Activated CD8-positive, alpha-beta memory T cell treated with anti-CD3 and anti-CD28 coated beads, Interleukin-2, amount 50 U/mL, for 1 hour (primary cell): ENCODE results near the gene ARF5.

Experiments
- DNase-seq: peaks from one replicate; pipeline ENCODE4 v3.0.0-alpha.2; 2020; ENCODE audit errors: extremely low read depth

Gene ARF5

GRCh38 chr7:127588697-127589482, 679 bp downstream of the ARF5 start:
- DNase-seq = no peak

DNA sequence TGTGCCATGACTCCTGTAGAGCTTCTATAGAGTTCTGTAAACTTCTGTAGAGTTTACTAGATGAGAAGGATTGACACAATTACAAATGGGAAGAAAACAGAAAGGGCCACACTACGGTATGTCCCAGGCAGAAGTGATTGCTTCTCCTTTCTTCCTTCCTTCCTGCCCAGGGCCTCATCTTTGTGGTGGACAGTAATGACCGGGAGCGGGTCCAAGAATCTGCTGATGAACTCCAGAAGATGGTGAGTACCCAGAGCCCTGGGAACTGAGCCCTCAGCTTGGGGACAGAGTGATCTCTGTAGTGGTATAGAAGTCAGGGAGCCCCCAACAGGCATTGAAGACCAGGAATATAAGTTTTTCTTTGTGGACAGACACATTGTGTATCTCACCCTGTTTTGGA, 1.7 kb downstream of the ARF5 start:
- no peak for DNase-seq

GRCh38 chr7:127591189-127591588, 3.0 kb downstream of the ARF5 start:
- DNase-seq = no peak

DNA sequence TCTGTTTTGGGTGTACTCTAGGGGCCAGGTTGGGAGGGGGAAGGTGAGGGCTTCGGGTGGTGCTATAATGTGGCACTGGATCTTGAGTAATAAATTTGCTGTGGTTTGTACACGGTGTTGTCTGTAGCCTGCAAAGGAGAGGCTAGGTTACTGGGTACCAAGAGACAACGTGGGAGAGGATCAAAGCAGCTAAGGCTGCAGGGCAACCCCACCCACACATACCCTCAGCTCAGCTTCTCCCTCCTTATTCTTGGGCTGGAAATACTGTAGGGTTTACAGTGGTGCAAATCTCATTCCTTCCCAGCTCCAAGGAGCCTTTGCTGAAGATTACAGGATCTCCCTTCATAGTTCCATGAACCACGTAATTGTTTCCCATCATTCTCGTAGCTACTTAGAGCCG, 3.4 kb downstream of the ARF5 start:
- DNase-seq = no peak

DNA sequence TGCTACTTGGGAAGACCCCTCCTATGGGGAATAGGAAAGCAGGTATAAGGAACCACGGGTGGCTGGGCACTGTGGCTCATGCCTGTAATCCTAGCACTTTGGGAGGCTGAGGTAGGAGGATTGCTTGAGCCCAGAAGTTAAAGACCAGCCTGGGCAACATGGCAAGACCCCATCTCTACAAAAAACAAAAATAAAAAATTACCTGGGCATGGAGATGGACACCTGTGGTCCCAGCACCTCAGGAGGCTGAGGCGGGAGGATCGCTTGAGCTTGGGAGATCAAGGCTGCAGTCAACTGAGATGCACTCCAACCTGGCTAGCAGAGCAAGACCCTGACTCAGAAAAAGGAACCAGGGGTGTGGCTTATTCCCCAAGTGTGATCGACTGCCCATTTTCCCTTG, 4.3 kb downstream of the ARF5 start:
- DNase-seq = no peak

DNA sequence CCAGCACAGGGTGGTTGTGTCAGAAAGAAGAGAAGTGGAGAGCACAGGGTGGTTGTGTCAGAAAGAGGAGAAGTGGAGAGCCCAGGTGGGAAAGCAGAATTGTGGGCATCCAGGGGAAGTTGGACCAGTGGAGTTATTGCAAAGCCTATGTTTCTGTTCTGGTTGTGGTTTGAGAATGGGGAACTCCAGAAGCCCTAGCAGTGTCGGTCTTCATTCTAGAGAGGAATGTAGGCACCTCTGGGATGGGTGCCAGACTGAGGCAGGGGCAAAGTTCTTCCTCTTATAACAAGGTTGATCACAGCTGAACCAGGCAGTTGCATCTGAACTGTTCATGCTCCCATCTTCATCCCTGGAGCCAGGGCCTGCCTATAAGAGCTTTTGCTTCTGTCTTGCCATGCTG, 6.3 kb downstream of the ARF5 start:
- no peak for DNase-seq

- no peak for DNase-seq
Measured at GRCh38 chr7:127595737-127596136, 7.5 kb downstream of the ARF5 start.

GRCh38 chr7:127598318-127598717, 10.1 kb downstream of the ARF5 start:
- no peak for DNase-seq

DNA sequence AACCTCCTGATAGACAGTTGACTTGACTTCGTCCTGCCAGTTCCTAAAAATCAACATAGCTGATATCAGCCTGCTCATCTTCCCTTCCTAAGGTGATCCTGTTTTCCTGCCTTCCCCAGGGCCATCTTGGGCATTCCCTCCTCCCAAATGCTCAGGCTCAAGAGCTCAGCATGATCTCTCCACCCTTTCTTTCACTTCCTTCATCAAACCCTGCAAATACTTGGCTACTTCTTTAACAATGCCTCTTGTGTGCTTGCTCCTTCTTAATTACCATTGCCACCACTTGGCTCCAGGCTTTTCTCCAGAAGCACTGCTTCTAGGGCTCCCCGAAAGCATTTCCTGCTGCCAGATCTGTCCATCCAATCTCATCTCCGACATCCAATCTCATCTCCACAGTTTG, 12.7 kb downstream of the ARF5 start:
- no peak for DNase-seq

GRCh38 chr7:127608446-127608845, 20.2 kb downstream of the ARF5 start:
- no peak for DNase-seq

GRCh38 chr7:127609297-127609696, 21.1 kb downstream of the ARF5 start:
- no peak for DNase-seq

- no peak for DNase-seq
Measured at GRCh38 chr7:127612263-127612662, 24.1 kb downstream of the ARF5 start.

- no peak for DNase-seq
Measured at GRCh38 chr7:127616724-127617123, 28.5 kb downstream of the ARF5 start.

DNA sequence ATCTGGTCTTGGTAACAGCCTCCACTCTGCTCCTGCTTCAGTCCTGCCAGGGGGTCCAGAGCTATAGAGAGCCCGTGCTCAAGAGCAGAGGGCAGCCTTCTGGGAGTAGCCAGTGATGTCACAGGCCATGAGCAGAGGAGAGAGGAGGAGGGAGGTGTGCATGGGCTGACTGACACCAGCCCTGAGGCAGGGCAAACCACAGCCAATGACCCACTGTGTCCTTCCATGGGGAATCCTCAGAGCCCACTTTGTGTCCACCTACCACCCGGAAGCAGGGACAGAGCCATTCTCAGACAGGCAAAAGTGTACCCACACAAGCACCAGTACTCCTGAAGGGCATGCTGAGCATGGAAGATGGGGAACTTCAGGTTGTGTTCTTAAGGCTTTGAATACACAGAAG, 29.8 kb downstream of the ARF5 start, which contains the start of gene PAX4:
Gene PAX4 (minus strand): TSS at position 101 of the 400 bp plus-strand sequence. CDS start 2,214 bp downstream, outside the sequence.
- no peak for DNase-seq

GRCh38 chr7:127618775-127619174, 30.6 kb downstream of the ARF5 start:
- no peak for DNase-seq

GRCh38 chr7:127619681-127620405, 31.6 kb downstream of the ARF5 start:
- no peak for DNase-seq

- DNase-seq = no peak
Measured at GRCh38 chr7:127620406-127621233, 32.4 kb downstream of the ARF5 start.

- no peak for DNase-seq
Measured at GRCh38 chr7:127625331-127625730, 37.1 kb downstream of the ARF5 start.

- DNase-seq = no peak
Measured at GRCh38 chr7:127628445-127628844, 40.2 kb downstream of the ARF5 start.

GRCh38 chr7:127629268-127629854, 41.1 kb downstream of the ARF5 start:
- no peak for DNase-seq

DNA sequence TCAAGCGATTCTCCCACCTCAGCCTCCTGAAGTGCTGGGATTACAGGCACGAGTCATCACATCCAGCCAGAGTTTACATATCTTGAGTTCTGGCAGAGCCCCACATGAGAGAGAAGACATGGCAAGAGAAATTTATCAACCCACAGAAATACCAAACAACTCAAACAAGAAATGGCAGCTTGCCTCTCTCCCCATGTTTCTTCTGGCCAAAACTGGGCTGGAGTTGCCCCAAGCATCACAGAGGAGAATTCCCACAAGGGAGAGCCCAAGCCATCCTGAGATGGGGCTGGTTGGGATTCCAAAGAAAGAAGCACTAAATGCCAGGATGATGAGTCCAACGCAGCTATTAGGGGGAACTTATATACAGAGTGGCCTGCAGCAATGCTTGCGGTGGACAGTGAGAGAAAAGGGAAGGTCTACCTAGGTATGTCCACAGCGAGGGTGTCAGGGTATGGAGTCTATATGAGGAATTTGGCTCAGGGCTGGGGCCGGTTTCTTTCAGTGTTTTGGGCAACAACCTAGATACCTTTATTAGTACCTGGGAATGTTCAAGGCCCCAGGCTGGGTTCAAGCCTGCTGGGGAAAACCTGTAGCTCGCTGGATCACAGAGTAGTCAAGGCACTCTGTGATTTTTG, 44.2 kb downstream of the ARF5 start:
- no peak for DNase-seq
